ENCODE results near the gene IQGAP2.

IQGAP2 gene

DNA sequence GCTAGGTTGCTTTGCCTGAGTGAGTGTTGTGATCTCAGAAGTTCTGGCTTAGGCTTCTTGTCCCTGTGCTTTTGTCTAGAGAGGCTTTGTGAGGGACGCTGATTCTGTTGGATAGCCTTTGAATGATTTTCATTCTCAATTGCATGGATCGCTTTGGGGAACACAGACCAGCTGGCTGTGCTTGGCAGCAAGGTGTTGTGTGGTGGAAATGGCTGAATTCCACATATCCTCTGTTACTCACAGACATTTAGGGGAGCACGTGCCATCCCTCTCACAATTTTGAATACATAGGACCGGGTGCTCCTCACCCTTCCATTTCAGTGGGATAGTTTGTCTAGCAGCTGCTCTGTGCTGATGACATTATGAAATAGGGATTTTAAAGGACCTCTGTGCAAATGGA lies 76.2 kb downstream of the IQGAP2 start:
- no peak for DNase-seq

DNA sequence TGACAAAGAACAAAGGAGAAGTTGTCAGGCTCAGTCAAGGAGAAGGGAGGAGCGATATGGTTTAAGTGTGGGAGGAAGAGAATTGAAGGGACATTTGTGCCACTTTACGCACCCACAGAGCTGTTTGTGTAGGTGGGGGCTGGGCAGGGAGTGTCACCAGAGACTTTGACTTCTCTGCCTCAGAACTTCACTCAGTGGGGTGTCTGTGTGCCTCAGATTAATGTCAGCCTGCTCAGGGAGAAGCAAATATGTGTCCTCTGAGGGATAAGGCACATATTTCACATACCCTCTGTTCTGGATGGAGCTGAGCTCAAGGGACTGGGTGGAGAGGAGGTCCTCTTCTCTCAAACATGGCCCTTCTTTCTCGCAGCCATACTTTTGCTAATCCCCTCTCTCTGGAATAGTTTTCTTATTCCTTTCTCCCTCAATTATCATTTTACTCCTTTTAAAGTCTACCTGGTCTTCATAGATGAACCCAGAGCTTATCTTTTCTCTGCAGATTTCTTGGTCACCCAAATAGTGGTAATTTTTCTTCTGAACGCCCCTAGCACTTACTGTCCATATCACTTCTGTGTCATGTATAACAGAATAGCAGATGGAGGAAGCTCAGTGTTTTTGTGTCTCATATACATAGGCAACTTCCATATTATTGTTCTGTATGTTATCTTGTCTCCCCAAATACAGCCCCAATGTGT lies 77.0 kb downstream of the IQGAP2 start:
- DNase-seq: no peak

DNA sequence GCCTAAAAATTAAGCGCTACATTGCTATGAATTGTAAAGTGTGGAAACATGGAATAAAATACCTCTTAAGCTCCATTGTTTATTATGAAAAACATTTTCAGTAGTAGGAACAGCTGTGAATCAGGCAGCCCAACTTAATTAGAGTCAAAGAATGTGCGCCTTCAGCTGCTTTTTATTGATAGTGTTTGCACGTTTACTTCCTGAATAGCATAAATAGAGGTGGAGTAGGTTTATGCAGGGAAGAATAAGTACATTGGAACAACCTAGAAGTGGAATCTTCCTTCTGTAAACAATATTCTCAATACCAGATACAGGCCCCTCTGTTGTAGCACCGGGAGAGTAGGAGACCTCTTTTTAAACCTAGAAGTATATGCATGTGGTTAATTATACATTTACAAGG lies 79.9 kb downstream of the IQGAP2 start:
- no peak for DNase-seq

DNA sequence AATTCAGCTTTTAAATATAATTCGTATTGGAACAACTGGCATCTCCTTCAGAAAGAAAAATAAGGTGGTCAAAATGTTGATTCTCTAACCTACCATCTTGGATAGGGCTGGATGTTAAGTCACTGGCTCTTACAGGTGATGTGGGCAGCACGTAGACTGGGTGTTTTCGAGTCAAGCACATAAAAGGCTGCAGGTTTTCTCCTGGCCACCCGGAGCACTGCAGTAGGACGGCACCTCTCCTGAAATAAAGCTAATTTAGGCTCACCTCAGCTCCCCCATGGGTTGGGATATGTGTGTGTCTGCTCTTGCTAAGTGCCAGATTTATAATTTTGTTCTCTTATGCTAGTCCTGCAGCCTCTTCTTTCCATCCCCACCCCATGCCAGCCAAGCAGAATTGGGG lies 80.3 kb downstream of the IQGAP2 start:
- no peak for DNase-seq

DNA sequence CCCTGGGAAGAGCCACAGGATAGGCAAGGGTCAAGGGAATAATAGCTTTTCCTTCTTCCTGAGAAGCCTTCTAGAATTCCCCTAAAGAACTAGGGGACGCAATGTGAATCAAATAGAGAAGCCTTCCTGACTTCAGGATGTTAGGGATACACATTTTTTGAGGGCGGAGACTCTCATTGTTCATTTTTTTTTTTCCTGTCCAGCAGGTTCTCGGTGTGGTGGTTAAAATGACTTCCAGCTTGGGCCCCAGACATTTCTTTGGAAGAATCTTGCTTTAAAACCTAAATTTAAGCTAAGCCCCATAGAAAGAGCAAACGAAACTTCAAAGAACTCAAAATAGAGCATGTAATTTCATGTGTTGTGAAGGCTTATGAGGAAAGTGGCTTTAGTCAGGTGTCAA lies 80.8 kb downstream of the IQGAP2 start:
- no peak for DNase-seq

DNA sequence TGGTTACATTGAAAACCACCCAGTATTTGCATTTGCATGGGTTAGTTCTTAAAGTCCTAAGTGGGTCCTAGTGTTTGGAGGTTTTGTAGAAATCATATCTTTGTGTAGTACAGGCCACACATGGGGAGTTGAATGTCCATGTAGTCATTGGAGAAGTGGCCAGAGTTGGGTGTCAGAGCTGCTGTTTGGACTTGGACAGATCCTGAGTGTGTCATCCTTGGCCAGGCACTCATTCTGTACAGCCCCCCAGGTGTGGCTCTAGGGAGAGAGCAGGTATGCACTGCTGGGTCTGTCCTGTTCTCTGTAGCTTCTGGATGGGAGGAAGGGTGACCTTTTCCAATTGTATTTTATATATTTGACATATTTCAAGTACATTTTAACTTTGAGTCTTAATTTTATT lies 82.4 kb downstream of the IQGAP2 start:
- DNase-seq: no peak

DNA sequence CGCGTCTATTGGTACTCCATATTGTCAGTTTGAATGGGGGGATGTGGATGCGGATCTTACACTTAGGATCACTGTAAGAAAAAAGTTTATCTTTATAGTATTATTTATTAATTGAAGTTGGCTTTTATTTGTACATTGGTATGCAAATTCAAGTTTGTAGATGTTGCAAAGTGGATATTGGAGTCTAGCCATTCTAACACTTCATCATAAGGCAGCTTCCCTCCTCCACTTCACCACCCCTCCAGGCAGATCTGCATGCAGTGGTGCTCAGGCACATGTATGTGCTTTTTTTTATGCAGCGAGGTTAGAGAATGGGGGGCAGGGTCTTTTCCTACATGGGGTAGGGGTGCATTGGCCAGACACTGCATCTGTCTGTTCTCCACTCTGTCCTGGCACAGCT lies 84.3 kb downstream of the IQGAP2 start:
- DNase-seq: no peak

DNA sequence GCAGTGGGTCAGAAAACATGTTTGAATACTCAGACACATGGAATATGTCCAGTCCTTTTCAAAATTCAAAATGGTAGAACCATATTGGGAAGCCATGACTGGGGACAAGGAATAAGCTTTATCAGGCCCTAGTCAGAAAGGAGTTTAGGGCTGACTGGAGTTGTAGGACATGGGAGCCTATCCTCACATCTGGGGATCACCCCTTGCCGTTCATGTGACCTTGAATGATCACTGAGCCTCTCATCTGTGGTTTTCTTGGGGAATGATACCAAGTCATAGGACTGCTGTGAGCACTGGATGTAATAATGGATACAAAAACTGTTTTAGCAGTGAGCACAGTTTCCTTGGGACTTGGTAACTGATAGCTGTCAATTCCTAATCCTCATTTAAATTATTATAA lies 84.7 kb downstream of the IQGAP2 start:
- DNase-seq: peak in 1 of 2 experiments; percentile 18

DNA sequence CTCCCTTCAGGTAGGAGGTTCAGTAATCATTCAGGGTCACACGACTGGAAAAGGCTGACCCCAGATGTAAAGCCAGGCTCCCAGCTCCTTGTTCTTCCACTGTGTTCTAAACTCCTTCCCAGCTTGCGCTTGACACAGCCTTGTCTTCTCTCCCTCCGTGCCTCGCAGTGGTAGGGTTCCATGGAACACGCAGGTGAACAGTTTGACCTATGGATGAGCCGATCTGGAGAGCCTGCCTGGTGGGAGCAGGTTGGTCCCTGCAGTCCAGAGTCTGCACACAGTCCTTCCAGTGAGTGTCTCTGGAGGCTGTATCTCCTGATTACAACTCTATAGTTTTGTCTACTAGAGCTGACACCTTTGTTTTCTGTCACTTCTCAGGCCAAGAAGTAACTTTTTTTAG lies 85.9 kb downstream of the IQGAP2 start:
- DNase-seq: no peak

DNA sequence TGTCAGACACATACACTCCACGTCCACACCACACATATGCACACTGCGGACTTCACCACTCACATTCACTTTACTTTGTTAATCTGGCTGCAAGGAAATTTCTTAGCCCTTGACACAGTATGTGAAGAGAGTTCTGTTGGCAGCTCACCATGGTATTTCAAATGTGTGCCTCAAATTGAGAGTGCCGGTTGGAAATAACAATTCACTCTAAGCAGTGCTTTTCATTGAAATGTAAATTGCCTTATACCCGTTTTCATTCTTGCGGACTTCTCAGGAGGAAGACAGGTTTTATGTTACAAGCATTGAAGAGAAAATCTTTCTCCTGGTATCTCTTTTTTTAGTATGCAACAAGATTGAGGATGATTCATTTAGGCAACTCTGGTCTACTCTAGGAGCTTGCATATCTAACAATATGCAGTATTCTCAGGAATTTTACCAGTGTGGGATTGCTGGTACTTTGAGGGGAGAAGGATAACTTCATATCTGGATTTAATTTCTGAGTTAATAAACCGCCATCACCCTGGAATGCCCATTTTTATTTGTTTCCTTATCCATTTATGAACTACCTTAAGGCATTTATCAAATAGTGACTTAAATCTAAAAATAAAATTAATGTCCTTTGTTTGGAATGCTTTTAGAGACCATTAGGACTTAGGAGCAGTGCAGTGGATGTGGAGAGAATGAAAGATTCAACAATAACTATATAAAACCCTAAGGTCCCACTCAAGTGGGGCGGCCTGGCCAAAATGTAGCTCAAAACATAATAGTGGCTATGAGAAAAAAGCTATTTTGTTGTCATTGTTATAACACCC lies 87.0 kb downstream of the IQGAP2 start:
- DNase-seq: no peak

DNA sequence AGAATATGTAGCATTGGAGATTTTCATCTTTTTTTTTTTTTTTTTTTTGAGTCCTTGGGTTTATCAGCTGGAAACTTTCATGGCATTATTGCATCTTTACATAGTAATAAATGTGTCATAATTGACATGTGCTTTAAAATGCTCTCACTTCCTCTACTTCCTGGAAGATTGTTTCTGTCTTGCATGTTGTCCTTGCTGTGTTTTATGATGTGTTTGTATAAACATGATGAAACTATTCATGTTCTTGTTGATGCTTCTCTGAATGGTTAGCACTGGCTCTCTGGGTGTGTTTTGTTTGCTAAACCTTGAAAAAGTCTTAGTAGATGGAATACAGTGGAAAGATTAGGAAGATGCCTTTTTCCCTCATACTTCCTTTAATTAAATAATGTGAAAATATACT lies 87.9 kb downstream of the IQGAP2 start:
- no peak for DNase-seq

DNA sequence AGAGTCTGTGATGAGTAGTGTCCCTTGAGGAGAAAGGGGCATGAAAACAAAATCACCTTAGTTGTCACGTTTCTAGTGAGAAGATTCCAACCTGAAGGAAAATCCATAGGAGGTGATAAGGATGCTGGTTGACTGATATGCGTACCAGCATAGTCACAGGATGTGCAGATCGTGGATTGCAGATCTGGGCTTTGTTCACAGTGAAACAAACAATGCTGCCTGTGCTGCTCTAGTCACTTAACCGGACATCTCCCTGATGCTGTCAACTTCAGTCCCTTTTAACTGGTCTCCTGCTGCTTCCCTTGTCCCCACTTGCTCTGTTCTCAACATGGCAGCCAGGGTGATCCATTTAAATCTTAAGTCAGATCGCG lies 89.7 kb downstream of the IQGAP2 start:
- DNase-seq: no peak

DNA sequence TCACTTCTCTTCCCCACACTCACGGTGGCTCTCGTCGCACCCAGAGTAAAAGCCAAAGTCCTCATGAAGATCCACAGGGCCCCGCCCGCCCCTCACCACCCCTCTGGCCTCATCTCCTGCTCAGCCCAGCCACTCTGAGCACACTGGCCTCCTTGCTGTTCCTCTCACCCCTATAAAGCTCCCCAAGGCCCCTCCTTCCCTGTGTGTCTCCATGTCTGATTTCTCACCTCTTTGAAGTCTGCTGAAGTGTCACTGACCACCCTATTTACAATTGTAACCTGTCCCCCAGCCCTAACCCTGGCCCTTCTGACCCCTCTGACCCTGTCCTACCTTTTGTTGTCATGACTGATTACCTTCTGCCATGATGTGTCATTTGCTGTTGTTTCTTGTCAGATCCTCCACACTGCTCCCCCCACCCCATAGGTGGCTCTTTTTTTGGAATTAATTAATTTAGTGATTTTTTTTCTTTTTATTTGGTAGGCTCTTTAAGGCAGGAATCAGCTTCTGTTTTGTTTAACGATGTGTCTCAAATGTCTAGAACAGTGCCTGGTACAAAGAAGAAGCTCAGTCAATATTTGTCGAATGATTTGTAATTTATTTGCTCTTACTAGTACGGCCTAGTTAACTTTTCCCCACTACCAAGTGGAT lies 90.2 kb downstream of the IQGAP2 start:
- DNase-seq: no peak

DNA sequence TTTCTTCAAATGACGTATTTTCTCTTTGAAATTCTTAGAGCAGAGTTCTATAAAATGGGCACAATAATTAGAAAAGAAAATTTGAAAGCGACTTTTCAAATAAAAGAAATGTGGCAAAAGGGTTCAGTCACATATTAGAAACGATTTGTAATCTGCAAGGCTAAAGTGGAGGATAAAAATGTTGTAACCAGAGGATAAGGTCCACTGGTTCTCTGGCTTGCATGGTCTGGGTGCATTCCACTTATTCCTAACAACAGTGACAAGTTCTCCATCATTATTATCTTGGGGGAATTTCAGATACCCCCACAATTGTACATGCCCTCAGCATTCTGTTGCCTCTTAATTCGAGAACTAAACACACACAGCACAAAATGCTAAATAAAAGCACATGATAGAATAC lies 91.1 kb downstream of the IQGAP2 start:
- no peak for DNase-seq

DNA sequence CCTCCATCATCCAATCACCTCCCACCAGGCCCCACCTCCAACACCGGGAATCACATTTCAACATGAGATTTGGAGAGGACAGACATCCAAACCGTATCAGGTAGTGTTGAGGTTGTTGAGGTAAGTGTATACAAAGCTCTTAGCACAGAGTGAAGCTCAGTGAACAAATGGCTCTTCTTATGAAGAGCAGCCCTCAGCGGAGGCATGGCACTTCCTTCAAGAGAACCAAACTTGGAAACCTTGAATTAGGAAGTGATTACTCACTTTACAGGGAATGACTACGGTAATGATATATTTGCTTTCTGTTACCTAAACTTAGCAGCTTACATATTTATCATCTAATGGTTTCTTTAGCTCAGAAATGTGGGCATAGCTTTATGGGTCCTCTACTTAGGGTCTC lies 92.8 kb downstream of the IQGAP2 start:
- DNase-seq: no peak

DNA sequence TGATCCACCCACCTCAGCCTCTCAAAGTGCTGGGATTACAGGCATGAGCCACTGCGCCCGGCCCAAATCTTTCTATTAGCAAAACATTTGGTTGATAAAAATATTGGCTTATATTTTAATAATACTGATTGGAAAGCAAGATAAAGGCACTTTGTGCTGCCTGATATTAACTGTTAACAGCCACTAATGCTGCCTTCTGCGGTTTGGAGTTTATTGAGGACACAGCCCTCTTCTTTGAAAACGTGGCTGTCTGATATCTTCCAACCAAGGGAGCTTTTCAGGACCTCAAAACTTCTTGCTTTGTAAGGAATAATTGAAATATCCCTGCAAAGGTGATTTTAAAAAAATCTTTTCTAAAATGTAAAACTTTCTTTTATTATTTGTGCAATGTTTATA lies 94.0 kb downstream of the IQGAP2 start:
- no peak for DNase-seq

DNA sequence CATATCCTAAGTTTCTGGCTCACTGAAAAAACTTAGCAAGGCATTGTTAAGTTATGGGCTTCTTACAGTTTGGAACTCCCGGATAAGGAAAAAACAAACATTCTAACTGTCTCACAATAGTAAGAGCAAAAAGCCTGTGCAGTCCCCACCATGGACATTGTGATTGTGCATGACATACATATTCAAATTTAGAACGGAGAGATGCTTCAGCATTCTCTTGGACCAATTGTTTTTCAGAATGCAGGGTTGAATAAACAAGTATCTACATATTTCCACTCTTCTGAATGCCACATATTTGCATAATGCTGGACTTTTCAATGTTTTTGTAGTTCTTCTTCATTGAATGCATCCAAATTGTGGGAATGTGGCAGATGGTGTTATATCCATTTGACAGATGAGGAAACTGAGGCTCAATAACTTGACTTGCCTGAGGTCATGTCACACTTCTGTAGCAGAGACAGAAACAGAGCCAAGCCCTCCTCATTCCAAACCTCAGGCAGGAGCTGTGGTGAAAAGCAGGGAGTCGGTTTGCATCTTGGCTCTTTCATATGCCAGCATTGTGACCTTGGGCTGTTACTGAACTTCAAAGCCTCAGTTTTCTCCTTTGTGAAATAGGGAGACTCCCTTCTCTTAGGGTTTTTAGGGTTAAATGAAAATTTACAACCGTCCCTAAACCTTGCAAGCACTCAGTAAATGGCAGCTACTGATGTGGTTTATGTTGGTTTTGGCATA lies 95.1 kb downstream of the IQGAP2 start:
- no peak for DNase-seq

DNA sequence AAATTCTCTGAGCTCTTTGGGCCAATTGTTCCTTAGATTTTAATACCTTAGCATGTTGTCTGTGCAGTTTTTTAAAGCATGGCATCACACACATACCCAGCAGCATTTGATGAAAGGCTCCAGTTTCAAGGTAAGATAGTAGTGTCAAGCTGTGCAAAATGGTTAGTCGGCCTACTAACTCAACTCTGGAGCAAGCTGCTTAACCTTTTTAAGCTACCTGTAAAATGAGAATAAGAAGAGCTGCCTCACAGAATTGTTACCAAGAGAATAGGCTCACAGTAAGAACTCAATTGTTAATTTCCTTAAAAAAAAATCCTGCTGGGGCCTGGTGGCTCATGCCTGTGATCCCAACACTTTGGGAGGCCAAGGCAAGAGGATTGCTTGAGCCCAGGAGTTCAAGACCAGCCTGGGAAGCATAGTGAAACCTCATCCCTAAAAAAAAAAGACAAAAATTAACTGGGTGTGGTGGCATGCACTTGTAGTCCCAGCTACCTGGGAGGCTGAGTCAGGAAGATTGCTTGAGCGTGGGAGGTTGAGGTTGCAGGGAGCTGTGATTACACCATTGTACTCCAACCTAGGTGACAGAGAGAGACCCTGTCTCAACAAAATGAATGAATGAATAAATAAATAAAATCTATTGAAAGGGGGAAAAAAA lies 96.5 kb downstream of the IQGAP2 start:
- no peak for DNase-seq

DNA sequence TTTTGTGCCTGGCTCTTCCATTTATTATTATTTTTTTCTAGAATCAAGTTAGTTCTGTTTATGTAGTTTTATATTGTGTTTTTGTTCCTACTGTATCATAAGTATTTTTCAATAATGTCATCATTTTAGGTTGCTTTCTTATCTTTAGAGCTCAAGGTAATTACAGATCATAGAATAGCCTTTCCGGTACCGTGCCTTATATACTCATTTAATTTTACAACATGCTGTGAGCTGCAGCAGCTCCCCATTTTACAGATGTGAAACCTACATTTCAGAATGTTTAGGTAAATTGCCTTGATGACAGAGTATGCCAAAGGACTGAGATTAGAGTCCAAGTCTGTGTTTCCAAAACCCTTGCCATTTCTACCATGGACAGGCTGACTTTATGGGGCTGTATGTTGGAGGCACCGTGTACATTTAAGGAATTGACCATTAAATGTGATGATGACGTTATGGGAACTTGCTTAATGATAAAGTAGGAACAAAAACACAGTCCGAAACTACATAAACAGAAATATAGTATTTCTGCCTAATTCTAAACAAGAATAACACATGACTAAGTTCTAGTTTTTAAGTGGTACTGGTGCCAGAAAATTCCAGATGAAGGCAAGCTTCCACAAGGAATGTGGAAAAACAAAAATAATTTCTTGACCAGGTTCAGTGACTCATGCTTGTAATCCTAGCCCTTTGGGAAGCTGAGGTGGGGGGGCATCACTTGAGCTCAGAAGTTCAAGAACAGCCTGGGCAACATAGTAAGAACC lies 97.7 kb downstream of the IQGAP2 start:
- no peak for DNase-seq

DNA sequence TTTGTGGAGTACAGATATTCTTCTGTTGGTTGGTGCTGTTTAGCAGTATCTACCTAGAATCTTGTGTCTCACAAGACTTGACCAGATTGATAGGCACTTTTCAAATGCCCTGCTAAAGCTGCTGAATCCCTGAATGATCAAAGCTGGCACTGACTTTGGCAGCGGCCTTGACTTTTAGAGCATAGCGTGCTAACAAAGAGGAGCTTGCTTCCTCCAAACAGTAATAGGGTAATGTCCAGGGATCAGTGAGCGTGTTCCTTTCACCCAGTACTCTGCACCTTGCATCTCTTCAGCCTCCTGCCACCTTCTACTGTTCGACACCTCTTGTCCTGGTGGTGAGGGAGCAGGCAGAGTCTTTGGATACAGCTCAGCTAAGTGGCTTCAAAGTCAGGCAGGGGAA lies 100.8 kb downstream of the IQGAP2 start:
- DNase-seq: no peak

DNA sequence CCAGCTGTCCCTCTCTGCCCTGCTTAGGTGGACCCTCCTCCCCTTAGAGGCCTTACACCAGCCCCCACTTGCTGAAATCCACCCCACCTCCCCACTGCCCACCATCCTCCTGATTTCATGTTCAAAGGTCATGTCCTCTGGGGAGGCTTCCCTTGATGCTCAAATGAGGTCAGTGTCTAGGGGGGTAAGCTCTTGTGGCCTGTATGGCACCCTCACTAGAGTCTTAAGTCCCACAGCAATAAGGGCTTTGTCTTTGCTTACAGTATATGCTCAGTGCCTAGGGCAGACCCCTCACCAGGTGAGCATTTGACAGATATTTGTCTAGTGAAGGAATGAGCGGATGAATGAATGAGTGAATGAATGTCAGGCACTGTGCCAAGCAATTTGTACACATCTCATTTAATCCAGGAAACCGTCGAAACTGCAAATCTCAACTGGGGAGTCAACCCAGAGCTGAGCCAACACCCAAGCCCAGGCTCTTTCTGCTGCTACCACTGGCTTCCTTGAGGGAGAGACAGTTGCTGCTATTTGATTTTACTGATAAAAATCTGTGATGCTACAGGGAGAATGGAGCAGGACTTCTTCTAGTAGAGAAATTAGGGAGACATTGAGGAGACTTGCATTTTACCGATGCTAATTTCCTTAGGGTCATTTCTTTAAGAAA lies 101.9 kb downstream of the IQGAP2 start:
- DNase-seq: no peak

DNA sequence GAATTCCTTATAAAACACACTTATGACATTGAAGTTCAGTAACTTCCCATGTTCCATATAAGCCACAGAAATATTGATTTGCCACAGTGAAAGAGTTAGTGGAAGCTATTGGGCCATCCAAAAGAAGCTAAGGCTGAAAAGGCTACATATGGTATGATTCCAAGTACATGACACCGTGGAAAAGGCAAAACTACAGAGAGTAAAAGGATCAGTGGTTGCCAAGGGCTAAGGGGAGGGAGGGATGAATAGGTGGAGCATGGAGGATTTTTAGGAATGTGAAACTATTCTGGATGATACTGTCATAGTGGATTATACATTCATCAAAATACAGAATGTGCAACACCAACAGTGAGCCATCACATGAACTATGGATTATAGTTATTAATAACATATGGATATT lies 110.4 kb downstream of the IQGAP2 start:
- DNase-seq: no peak

All from NCI-H524 (cell line).